Measurements from ENCODE around the gene FIBCD1.

GRCh38 chr9:130887494-130888144 is 51.4 kb downstream of the FIBCD1 start:
- no peak for TF ChIP-seq SP1 (IDR thresholded peaks at IDR 0.05)
- TF ChIP-seq FOXM1 (IDR thresholded peaks at IDR 0.05; ENCODE audit: borderline replicate concordance) = no peak
- no peak for TF ChIP-seq HDGF (IDR thresholded peaks at IDR 0.05; ENCODE audit: borderline replicate concordance)
- TF ChIP-seq ELF4 (IDR thresholded peaks at IDR 0.05) = no peak
- no peak for TF ChIP-seq CTBP1 (IDR thresholded peaks at IDR 0.05; ENCODE audit: borderline replicate concordance)
